GM23248 (cell line): ENCODE results near the gene GGTA1. TPM values are rescaled to one million over a fixed set of nuclear protein-coding genes. Genes with fewer than 3 reads are reported as not detected.

Experiments used
- DNase-seq: peaks from one replicate; pipeline ENCODE4 v3.0.0-alpha.2; 2015
- H2AFZ ChIP-seq: fragments of 200-600 bp; sonication (generic); 2 replicates; pipeline ENCODE4 v1.6.1; 2016; ENCODE audit warnings: antibody characterized with exemption
- H3F3A ChIP-seq: fragments of 200-600 bp; sonication (generic); 2 replicates; pipeline ENCODE4 v1.6.1; 2016; ENCODE audit warnings: mild to moderate bottlenecking, antibody characterized with exemption, mixed run types; ENCODE audit not compliant: insufficient read depth
- H3K27ac ChIP-seq: fragments of 200-600 bp; sonication (generic); 2 replicates; pipeline ENCODE4 v1.5.1; 2016; ENCODE audit warnings: mild to moderate bottlenecking
- H3K27me3 ChIP-seq: fragments of 200-600 bp; sonication (generic); replicated peaks from 2 replicates; pipeline ENCODE4 v1.6.1; 2016; ENCODE audit warnings: mild to moderate bottlenecking; ENCODE audit not compliant: insufficient read depth
- H3K36me3 ChIP-seq: fragments of 200-600 bp; sonication (generic); 2 replicates; pipeline ENCODE4 v1.6.1; 2016; ENCODE audit warnings: low read depth, mild to moderate bottlenecking
- H3K4me1 ChIP-seq: fragments of 200-600 bp; sonication (generic); 2 replicates; pipeline ENCODE4 v1.6.1; 2016; ENCODE audit warnings: mild to moderate bottlenecking; ENCODE audit not compliant: insufficient read depth
- H3K4me2 ChIP-seq: fragments of 200-600 bp; sonication (generic); one replicate; pipeline ENCODE4 v1.6.1; 2016; ENCODE audit warnings: mild to moderate bottlenecking; ENCODE audit not compliant: unreplicated experiment
- H3K4me3 ChIP-seq: fragments of 200-600 bp; sonication (generic); 2 replicates; pipeline ENCODE4 v1.5.1; 2016; ENCODE audit warnings: mild to moderate bottlenecking
- H3K79me2 ChIP-seq: fragments of 200-600 bp; sonication (generic); 2 replicates; pipeline ENCODE4 v1.6.1; 2016; ENCODE audit warnings: mild to moderate bottlenecking; ENCODE audit not compliant: insufficient read depth
- H3K9ac ChIP-seq: fragments of 200-600 bp; sonication (generic); 2 replicates; pipeline ENCODE4 v1.6.1; 2016; ENCODE audit warnings: mild to moderate bottlenecking
- H3K9me2 ChIP-seq: fragments of 200-600 bp; sonication (generic); 2 replicates; pipeline ENCODE4 v1.6.1; 2016; ENCODE audit warnings: mixed run types, mild to moderate bottlenecking, moderate library complexity; ENCODE audit not compliant: insufficient read depth
- H3K9me3 ChIP-seq: fragments of 200-600 bp; sonication (generic); one replicate; pipeline ENCODE4 v1.6.1; 2017; ENCODE audit warnings: low read depth
- H4K20me1 ChIP-seq: fragments of 200-600 bp; sonication (generic); 2 replicates; pipeline ENCODE4 v1.6.0; 2016; ENCODE audit not compliant: insufficient read depth
- EZH2 ChIP-seq: fragments of 200-600 bp; sonication (generic); IDR thresholded peaks from 2 replicates; pipeline ENCODE4 v1.6.1; 2018; ENCODE audit warnings: antibody characterized with exemption, mild to moderate bottlenecking; ENCODE audit not compliant: insufficient read depth, poor library complexity, severe bottlenecking
- EZH2phosphoT487 ChIP-seq: fragments of 200-600 bp; sonication (generic); IDR thresholded peaks from 2 replicates; pipeline ENCODE4 v1.6.1; 2018; ENCODE audit warnings: antibody characterized with exemption, moderate library complexity, mild to moderate bottlenecking, low read depth; ENCODE audit not compliant: insufficient read depth
- WGBS, 2 experiments: methylation state at CpG; one replicate each; pipeline ENCODE4 v1.1.6; 2015 to 2017; ENCODE audit warnings: low lambda C conversion rate in 2 of 2, low coverage in 1 of 2; ENCODE audit errors: missing lambda C conversion rate in 2 of 2; 5-methylcytosine and 5-hydroxymethylcytosine counted together
- in situ Hi-C: fragments of 300-500 bp; cut with MboI; formaldehyde crosslinking; loops from 2 replicates; pipeline ENCODE4 v1.15.0; 2020
- polyA plus RNA-seq: library from polyadenylated mRNA; unstranded; fragments of >200 nt; fragmentation: Nextera tagmentation; extraction: Ambion mirVana; gene quantifications from 2 replicates; pipeline ENCODE4 v1.2.1, GENCODE V29; 2016
- total RNA-seq: library from RNA; depleted of rRNA; stranded (reverse); fragments of >200 nt; shearing (Covaris generic); gene quantifications from 2 replicates; pipeline ENCODE4 v1.2.3, GENCODE V29; 2014

The GGTA1 gene
- total and polyA plus RNA-seq, 2 experiments from 2014 or later: not detected

DNA sequence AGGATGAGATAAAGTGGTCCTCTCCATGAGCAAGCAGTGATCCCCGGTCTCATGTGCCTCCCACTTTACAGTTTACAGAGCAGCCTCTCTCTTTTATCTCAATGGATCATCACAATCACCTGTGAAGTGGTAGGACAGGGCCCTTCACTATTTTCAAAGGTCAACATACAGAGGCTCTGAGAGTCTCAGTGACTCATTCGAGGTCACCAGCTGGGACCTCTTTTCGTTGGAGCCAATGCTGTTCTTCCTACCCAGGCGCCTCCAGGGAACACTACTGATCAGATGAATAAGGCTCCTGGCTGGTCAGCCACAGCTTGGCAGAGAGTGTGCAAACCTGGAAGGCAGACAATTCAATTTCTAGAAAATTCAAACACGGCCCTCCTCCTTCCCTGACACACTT, 16.6 kb downstream of the GGTA1 start:
- Histone ChIP-seq H3K4me1 (no peaks in the 10 kb centered on the region), H2AFZ (no peak overlapping the region), H3K36me3 (no peaks in the 10 kb centered on the region), H3K4me3 (no peak overlapping the region), H3F3A (no peaks in the 10 kb centered on the region), H3K9me2 (no peaks in the 10 kb centered on the region), H3K27me3 (peaks cover 4% of the 10 kb centered on the region), H3K4me2 (no peak overlapping the region), H3K79me2 (no peaks in the 10 kb centered on the region), H3K9ac (no peak overlapping the region), H3K27ac (no peak overlapping the region), H3K9me3 (no peaks in the 10 kb centered on the region), H4K20me1 (no peaks in the 10 kb centered on the region)
- whole genome bisulfite sequencing, 2 experiments: 73 to 78% methylated on average over 5 of the region's 5 CpGs
- TF ChIP-seq EZH2phosphoT487: no peak
- TF ChIP-seq EZH2: no peak
- DNase-seq: no peak
- in situ Hi-C loops: no loop called here

DNA sequence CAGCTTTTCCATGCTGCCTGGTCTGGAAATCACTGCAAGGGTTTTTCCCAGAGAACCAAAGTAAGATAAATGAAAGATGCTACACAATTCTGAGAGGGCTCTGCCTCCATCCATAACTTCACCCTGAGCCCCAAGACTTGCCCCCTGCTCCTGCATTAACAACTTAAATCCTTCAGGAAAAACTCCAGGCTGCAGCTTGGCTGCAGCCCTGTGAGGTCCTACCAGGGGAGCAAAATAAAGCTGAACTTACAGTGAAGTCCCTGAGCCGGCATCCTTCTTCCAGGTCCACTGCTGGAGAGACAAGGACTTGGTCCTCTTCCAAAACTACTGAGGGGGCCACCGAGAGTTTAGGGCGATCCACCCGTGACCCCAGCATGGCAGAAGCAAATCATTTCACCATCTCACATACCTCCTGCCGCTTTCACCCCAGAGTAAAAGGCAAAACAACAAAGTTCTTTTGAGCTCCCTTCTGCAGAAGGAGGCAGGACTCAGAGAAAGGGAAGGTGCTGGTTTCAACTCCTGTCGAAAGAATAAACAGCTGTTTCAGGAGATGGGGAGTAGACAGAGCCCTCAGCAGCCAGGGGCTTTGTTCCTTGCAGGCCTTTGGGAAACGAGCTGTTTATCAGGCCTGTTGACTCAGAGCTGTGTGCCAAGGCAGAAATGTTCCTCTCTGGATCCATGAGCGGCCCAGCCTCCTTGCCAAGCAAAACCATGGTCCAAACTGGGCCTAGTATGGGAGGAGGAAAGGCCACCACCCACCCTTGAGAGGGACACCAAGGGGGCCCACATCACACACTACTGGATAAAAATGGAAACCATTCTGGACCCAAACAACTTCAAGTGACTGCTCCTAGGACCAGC, 20.6 kb downstream of the GGTA1 start:
- H3K4me1 ChIP-seq: no peaks in the 10 kb centered on the region
- no peaks in the 10 kb centered on the region for H4K20me1 ChIP-seq
- no peak for TF ChIP-seq EZH2
- TF ChIP-seq EZH2phosphoT487: no peak
- no peaks in the 10 kb centered on the region for H3K36me3 ChIP-seq
- H3K9ac ChIP-seq: no peak overlapping the region
- no peak overlapping the region for H3K4me3 ChIP-seq
- H3K4me2 ChIP-seq: no peak overlapping the region
- no peaks in the 10 kb centered on the region for H3K9me2 ChIP-seq
- no peak for DNase-seq
- in situ Hi-C loops: no loop called here
- H3F3A ChIP-seq: no peaks in the 10 kb centered on the region
- H3K27ac ChIP-seq: no peak overlapping the region
- H3K9me3 ChIP-seq: no peaks in the 10 kb centered on the region
- H2AFZ ChIP-seq: no peak overlapping the region
- peaks cover 20% of the 10 kb centered on the region for H3K27me3 ChIP-seq
- no peaks in the 10 kb centered on the region for H3K79me2 ChIP-seq
- 40 to 49% methylated on average over 8 of the region's 8 CpGs for WGBS, 2 experiments

DNA sequence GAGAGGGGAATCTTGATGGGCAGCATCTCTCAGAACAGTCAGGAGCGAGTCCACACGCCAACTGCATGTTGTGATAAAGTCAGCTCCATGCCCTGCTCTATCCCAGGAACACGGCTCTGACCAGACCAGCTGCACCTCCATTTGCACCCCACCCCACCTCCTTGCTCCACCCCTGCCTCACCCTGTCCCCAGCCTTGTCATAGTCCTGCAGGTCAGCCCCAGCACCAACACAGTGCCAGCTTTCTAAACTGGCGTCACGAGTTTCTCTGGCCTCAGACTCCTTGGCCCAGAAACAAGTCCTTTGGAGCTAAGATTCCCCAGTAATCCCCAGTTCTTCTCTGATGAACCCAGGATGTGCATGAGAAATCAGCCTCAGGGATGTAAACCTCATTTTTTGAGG, 23.5 kb downstream of the GGTA1 start:
- Histone ChIP-seq H3K4me3 (no peak overlapping the region), H3K79me2 (no peaks in the 10 kb centered on the region), H3K27me3 (peaks cover 44% of the 10 kb centered on the region), H3K36me3 (no peaks in the 10 kb centered on the region), H2AFZ (no peak overlapping the region), H3F3A (no peaks in the 10 kb centered on the region), H3K9me2 (no peaks in the 10 kb centered on the region), H4K20me1 (no peaks in the 10 kb centered on the region), H3K9ac (no peak overlapping the region), H3K4me1 (no peaks in the 10 kb centered on the region), H3K27ac (no peak overlapping the region), H3K9me3 (no peaks in the 10 kb centered on the region), H3K4me2 (no peak overlapping the region)
- in situ Hi-C loops: no loop called here
- 63 to 64% methylated on average over 4 to 5 of the region's 5 CpGs for WGBS, 2 experiments
- no peak for DNase-seq
- TF ChIP-seq EZH2phosphoT487 (no peak), EZH2 (no peak)

DNA sequence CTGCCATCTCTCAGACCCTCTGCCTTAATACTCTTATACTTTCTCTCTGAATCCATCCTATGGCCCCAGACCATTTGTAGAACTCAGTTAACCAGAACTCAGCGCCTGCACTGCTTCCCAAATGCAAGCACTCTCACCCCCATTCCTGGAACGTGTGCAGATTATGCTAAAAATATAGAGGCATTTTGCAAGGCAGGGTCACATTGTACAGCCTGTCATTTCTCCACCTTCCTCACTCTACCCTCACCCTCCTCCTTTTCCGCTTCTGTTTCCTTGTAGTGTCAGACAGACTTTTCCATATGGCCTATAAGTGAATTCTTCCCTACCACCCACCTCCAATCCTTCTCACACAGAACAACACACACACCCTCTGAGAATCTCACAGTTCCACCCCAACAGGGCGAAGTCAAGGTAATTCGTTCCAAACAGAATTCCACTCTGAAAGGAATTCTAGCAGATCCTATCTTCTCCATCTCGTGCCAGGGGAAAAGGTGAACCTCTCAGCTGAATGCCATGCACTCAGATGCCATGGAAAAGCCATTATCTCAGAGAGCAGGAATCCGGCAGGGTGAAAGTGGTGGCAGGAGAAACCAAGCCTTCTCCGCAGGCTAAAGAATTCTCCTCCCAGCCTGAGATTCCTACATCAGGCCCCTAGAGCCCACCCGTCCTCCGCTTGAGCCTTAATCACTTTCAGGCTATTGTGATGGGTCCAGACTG, 25.3 kb downstream of the GGTA1 start:
- Histone ChIP-seq H3K9me2 (no peaks in the 10 kb centered on the region), H3K4me3 (no peak overlapping the region), H4K20me1 (no peaks in the 10 kb centered on the region), H3K79me2 (no peaks in the 10 kb centered on the region), H3K27ac (no peak overlapping the region), H3K4me1 (no peaks in the 10 kb centered on the region), H3K9ac (no peak overlapping the region), H3F3A (no peaks in the 10 kb centered on the region), H3K36me3 (no peaks in the 10 kb centered on the region), H3K9me3 (no peaks in the 10 kb centered on the region), H3K4me2 (no peak overlapping the region), H2AFZ (no peak overlapping the region), H3K27me3 (peaks cover 62% of the 10 kb centered on the region)
- no peak for TF ChIP-seq EZH2phosphoT487
- no peak for TF ChIP-seq EZH2
- no peak for DNase-seq
- WGBS, 2 experiments: 45 to 51% methylated on average over 10 of the region's 10 CpGs
- in situ Hi-C loops: no loop called here
